LNCaP clone FGC (cell line): ENCODE measurements around the gene FBXO41.

ENCODE experiments used
- DNase-seq: peaks from one replicate; pipeline ENCODE4 v3.0.0-alpha.2; 2011; ENCODE audit warnings: low read depth
- H3K4me3 ChIP-seq: 2 replicates; pipeline ENCODE4 v1.5.1; 2011; ENCODE audit warnings: mild to moderate bottlenecking, low read depth, low read length, control low read depth
- CTCF ChIP-seq: IDR thresholded peaks from 2 replicates; pipeline ENCODE4 v1.5.1; 2012; ENCODE audit warnings: mild to moderate bottlenecking; ENCODE audit not compliant: control insufficient read depth, insufficient read depth; ENCODE audit errors: extremely low read depth

FBXO41 gene

GRCh38 chr2:73205611-73206010 is 78.7 kb downstream of the FBXO41 start:
- no peak overlapping the region for H3K4me3 ChIP-seq
- TF ChIP-seq CTCF: no peak
- DNase-seq: no peak
